PC-9 (cell line): ENCODE data around the gene LRRC4B. TPM values are rescaled to one million over a fixed set of nuclear protein-coding genes. Genes with fewer than 3 reads are reported as not detected.
"Not testable (repeated sequence)": the region's sequence is repeated elsewhere in the genome, so short reads cannot be mapped to it uniquely, and the experiment has no call there.

Source experiments
- BruUV-seq: library from RNA; stranded (reverse); fragments of 400-500 nt; replicated peaks from 2 replicates; lab custom pipeline; 2021; lab: Mats Ljungman, UMichigan
- CTCF ChIA-PET: fragments of 300-600 bp; sonication (Branson Sonifier 250); formaldehyde crosslinking; loops from one replicate; lab custom pipeline; 2022; ENCODE audit warnings: antibody characterized with exemption; lab: Charles Lee
- POLR2A ChIA-PET: fragments of 300-600 bp; sonication (Branson Sonifier 250); formaldehyde crosslinking; loops from one replicate; lab custom pipeline; 2022; ENCODE audit warnings: antibody characterized with exemption; ENCODE audit not compliant: unreplicated experiment; lab: Charles Lee
- DNase-seq, 2 experiments: peaks; one replicate each; pipeline versions ENCODE4 v3.0.0 to v3.0.0-alpha.2; 2015 to 2022; ENCODE audit warnings: mixed read lengths in 1 of 2
- H2AFZ ChIP-seq: fragments of 200-600 bp; sonication (generic); 2 replicates; pipeline ENCODE4 v1.8.1; 2017; ENCODE audit warnings: antibody characterized with exemption
- H3F3A ChIP-seq: fragments of 200-600 bp; sonication (generic); 2 replicates; pipeline ENCODE4 v1.8.1; 2017; ENCODE audit warnings: antibody characterized with exemption, mild to moderate bottlenecking, low read depth; ENCODE audit not compliant: insufficient read depth
- H3K27ac ChIP-seq: fragments of 200-600 bp; sonication (generic); 2 replicates; pipeline ENCODE4 v1.6.1; 2016; ENCODE audit warnings: mixed run types
- H3K27me3 ChIP-seq: fragments of 200-600 bp; sonication (generic); 2 replicates; pipeline ENCODE4 v1.6.1; 2016; ENCODE audit warnings: low read depth, mixed run types; ENCODE audit not compliant: insufficient read depth
- H3K36me3 ChIP-seq: fragments of 200-600 bp; sonication (generic); 2 replicates; pipeline ENCODE4 v1.6.1; 2016; ENCODE audit warnings: low read depth, mixed run types
- H3K4me1 ChIP-seq: fragments of 200-600 bp; sonication (generic); replicated peaks from 2 replicates; pipeline ENCODE4 v1.6.1; 2016; ENCODE audit warnings: mixed run types; ENCODE audit not compliant: insufficient read depth
- H3K4me2 ChIP-seq: fragments of 200-600 bp; sonication (generic); 2 replicates; pipeline ENCODE4 v1.6.1; 2017; ENCODE audit warnings: mixed run types
- H3K4me3 ChIP-seq: fragments of 200-600 bp; sonication (generic); 2 replicates; pipeline ENCODE4 v1.6.1; 2016; ENCODE audit warnings: mixed run types
- H3K79me2 ChIP-seq: fragments of 200-600 bp; sonication (generic); 2 replicates; pipeline ENCODE4 v1.6.1; 2017; ENCODE audit warnings: low read depth, mixed run types
- H3K9me2 ChIP-seq: fragments of 200-600 bp; sonication (generic); 2 replicates; pipeline ENCODE4 v1.8.1; 2017; ENCODE audit warnings: mild to moderate bottlenecking; ENCODE audit not compliant: insufficient read depth
- H3K9me3 ChIP-seq: fragments of 200-600 bp; sonication (generic); 2 replicates; pipeline ENCODE4 v1.8.1; 2016; ENCODE audit warnings: low read depth; ENCODE audit not compliant: insufficient read depth
- H4K20me1 ChIP-seq: fragments of 200-600 bp; sonication (generic); 2 replicates; pipeline ENCODE4 v1.8.1; 2017; ENCODE audit not compliant: insufficient read depth
- EZH2 ChIP-seq: fragments of 200-600 bp; sonication (generic); IDR thresholded peaks from 2 replicates; pipeline ENCODE4 v1.8.0; 2017; ENCODE audit warnings: antibody characterized with exemption, low read depth
- intact Hi-C: fragments of 100-400 bp; cut with micrococcal nuclease; formaldehyde crosslinking; loops from one replicate; pipeline ENCODE4 v1.10.0; 2022; ENCODE audit not compliant: unreplicated experiment
- total RNA-seq: library from RNA; stranded (reverse); gene quantifications from 2 replicates; pipeline ENCODE4 v1.2.3, GENCODE V29; 2021
- TF ChIP-seq, protein P1 (sequence below): fragments of 200-600 bp; sonication (generic); conservative IDR thresholded peaks from 2 replicates; pipeline ENCODE4 v1.6.1; 2017; ENCODE audit warnings: mixed run types, antibody characterized with exemption, mild to moderate bottlenecking, moderate library complexity

The LRRC4B gene
- total RNA-seq, 1 experiment from 2014 or later: not detected

- POLR2A ChIA-PET: interaction anchor here (0.8 kb wide), 1 partner anchor 473 kb away, joined by 17 read pairs; no protein-coding TSS in a partner anchor
These were observed 92.5 kb downstream of the LRRC4B start for GRCh38 chr19:50475736-50476223.

GRCh38 chr19:50475101-50475568 is 93.1 kb downstream of the LRRC4B start:
- H3K36me3 ChIP-seq: no peaks in the 10 kb centered on the region
- no peaks in the 10 kb centered on the region for H3K9me2 ChIP-seq
- DNase-seq: no peak
- H3K27ac ChIP-seq: no peak overlapping the region
- POLR2A ChIA-PET: no interaction called here
- no peak for TF ChIP-seq EZH2
- TF ChIP-seq, protein P1, sequence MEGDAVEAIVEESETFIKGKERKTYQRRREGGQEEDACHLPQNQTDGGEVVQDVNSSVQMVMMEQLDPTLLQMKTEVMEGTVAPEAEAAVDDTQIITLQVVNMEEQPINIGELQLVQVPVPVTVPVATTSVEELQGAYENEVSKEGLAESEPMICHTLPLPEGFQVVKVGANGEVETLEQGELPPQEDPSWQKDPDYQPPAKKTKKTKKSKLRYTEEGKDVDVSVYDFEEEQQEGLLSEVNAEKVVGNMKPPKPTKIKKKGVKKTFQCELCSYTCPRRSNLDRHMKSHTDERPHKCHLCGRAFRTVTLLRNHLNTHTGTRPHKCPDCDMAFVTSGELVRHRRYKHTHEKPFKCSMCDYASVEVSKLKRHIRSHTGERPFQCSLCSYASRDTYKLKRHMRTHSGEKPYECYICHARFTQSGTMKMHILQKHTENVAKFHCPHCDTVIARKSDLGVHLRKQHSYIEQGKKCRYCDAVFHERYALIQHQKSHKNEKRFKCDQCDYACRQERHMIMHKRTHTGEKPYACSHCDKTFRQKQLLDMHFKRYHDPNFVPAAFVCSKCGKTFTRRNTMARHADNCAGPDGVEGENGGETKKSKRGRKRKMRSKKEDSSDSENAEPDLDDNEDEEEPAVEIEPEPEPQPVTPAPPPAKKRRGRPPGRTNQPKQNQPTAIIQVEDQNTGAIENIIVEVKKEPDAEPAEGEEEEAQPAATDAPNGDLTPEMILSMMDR: no peak
- intact Hi-C loops: loop anchor here (5.0 kb wide), 1 partner anchor 108 kb away; the partner anchor contains the start of gene NAPSA
- peaks cover 22% of the 10 kb centered on the region for H3F3A ChIP-seq
- H2AFZ ChIP-seq: no peak overlapping the region
- no TSS peak for BruUV-seq
- peaks cover 27% of the 10 kb centered on the region for H3K79me2 ChIP-seq
- H4K20me1 ChIP-seq: peaks cover 27% of the 10 kb centered on the region
- H3K4me3 ChIP-seq: no peak overlapping the region
- H3K4me2 ChIP-seq: no peak overlapping the region
- H3K27me3 ChIP-seq: peaks cover 1% of the 10 kb centered on the region
- no peaks in the 10 kb centered on the region for H3K9me3 ChIP-seq
- CTCF ChIA-PET: no interaction called here
- H3K4me1 ChIP-seq: peaks cover 8% of the 10 kb centered on the region

More at GRCh38 chr19:50475736-50476223, 92.5 kb downstream of the LRRC4B start:
- TF ChIP-seq, protein P1: no peak
- no peak for TF ChIP-seq EZH2
- H3K9me3 ChIP-seq: no peaks in the 10 kb centered on the region
- peaks cover 27% of the 10 kb centered on the region for H4K20me1 ChIP-seq
- no peaks in the 10 kb centered on the region for H3K36me3 ChIP-seq
- H3K27ac ChIP-seq: no peak overlapping the region
- no peak overlapping the region for H2AFZ ChIP-seq
- no peak overlapping the region for H3K4me3 ChIP-seq
- H3K4me1 ChIP-seq: peaks cover 8% of the 10 kb centered on the region
- H3K27me3 ChIP-seq: no peaks in the 10 kb centered on the region
- CTCF ChIA-PET: interaction anchor here (0.6 kb wide), 1 partner anchor 468 kb away, joined by 3 read pairs; no protein-coding TSS in a partner anchor
- H3K9me2 ChIP-seq: no peaks in the 10 kb centered on the region
- peaks cover 27% of the 10 kb centered on the region for H3K79me2 ChIP-seq
- intact Hi-C loops: loop anchor here (1.0 to 5.0 kb wide), 2 partner anchors 36 to 108 kb away; partner anchors contain the start of genes JOSD2 and NAPSA
- H3K4me2 ChIP-seq: no peak overlapping the region
- no TSS peak for BruUV-seq
- DNase-seq: no peak
- H3F3A ChIP-seq: peaks cover 22% of the 10 kb centered on the region

GRCh38 chr19:50473336-50473735 is 94.9 kb downstream of the LRRC4B start:
- DNase-seq, H2AFZ ChIP-seq, H3K9me2 ChIP-seq, CTCF ChIA-PET, H3K27ac ChIP-seq, H3K36me3 ChIP-seq, POLR2A ChIA-PET, BruUV-seq, H3K9me3 ChIP-seq, H3K4me2 ChIP-seq, intact Hi-C loops, H3K4me3 ChIP-seq, H3K4me1 ChIP-seq: not testable (repeated sequence)
- peaks cover 14% of the 10 kb centered on the region for H4K20me1 ChIP-seq
- peaks cover 14% of the 10 kb centered on the region for H3K79me2 ChIP-seq
- peaks cover 22% of the 10 kb centered on the region for H3F3A ChIP-seq
- H3K27me3 ChIP-seq: peaks cover 19% of the 10 kb centered on the region
